Dedifferentiated amniotic fluid mesenchymal stem cell (primary cell): Measurements from ENCODE around the gene HDAC7.

ENCODE experiments used
- DNase-seq: peaks from one replicate; pipeline ENCODE4 v3.0.0-alpha.2; 2016; ENCODE audit errors: extremely low spot score

Gene HDAC7

GRCh38 chr12:47819896-47820630 lies at the start of gene HDAC7:
Gene HDAC7, minus strand, starts transcription at chr12:47819903. Its CDS starts 118 bp downstream, at chr12:47819785.
- peak; percentile 75 for DNase-seq

- no peak for DNase-seq
Measured at GRCh38 chr12:47868552-47869031, 48.9 kb upstream of the HDAC7 start.

- DNase-seq: no peak
Measured at GRCh38 chr12:47868041-47868440, 48.3 kb upstream of the HDAC7 start.

- DNase-seq: no peak
Measured at GRCh38 chr12:47867495-47867941, 47.8 kb upstream of the HDAC7 start.

- DNase-seq: no peak
Measured at GRCh38 chr12:47864646-47865235, 45.0 kb upstream of the HDAC7 start.

GRCh38 chr12:47863985-47864384 lies 44.3 kb upstream of the HDAC7 start:
- DNase-seq: no peak

GRCh38 chr12:47863467-47863866 lies 43.8 kb upstream of the HDAC7 start:
- no peak for DNase-seq

- DNase-seq: no peak
Measured at GRCh38 chr12:47862881-47863280, 43.2 kb upstream of the HDAC7 start.

- DNase-seq: no peak
Measured at GRCh38 chr12:47862167-47862750, 42.6 kb upstream of the HDAC7 start.

- DNase-seq: no peak
Measured at GRCh38 chr12:47860873-47861272, 41.2 kb upstream of the HDAC7 start.

- no peak for DNase-seq
Measured at GRCh38 chr12:47860279-47860841, 40.7 kb upstream of the HDAC7 start.

GRCh38 chr12:47858511-47859266 lies 39.0 kb upstream of the HDAC7 start:
- no peak for DNase-seq

- no peak for DNase-seq
Measured at GRCh38 chr12:47856721-47857575, 37.2 kb upstream of the HDAC7 start.

- no peak for DNase-seq
Measured at GRCh38 chr12:47856094-47856493, 36.4 kb upstream of the HDAC7 start.

GRCh38 chr12:47855502-47855901 lies 35.8 kb upstream of the HDAC7 start:
- no peak for DNase-seq

- no peak for DNase-seq
Measured at GRCh38 chr12:47854531-47854930, 34.8 kb upstream of the HDAC7 start.

GRCh38 chr12:47852096-47852571 lies 32.4 kb upstream of the HDAC7 start:
- DNase-seq: no peak

GRCh38 chr12:47851303-47851952 lies 31.7 kb upstream of the HDAC7 start:
- DNase-seq: no peak

GRCh38 chr12:47850153-47851084 lies 30.7 kb upstream of the HDAC7 start:
- DNase-seq: no peak
